GM23338 (cell line): Measurements from ENCODE around the gene IGSF8. TPM values are rescaled to one million over a fixed set of nuclear protein-coding genes. Genes with fewer than 3 reads are reported as not detected.

Source experiments
- ATAC-seq: fragments of 200-7000 bp; cut with Tn5 transposase; 3 replicates; pipeline ENCODE4 v1.9.1; 2020
- DNase-seq: peaks from one replicate; pipeline ENCODE4 v3.0.0-alpha.2; 2015; ENCODE audit warnings: low spot score
- H2AFZ ChIP-seq: fragments of 200-600 bp; sonication (generic); 2 replicates; pipeline ENCODE4 v1.8.0; 2016; ENCODE audit warnings: antibody characterized with exemption, mild to moderate bottlenecking, moderate library complexity
- H3F3A ChIP-seq: fragments of 200-600 bp; sonication (generic); replicated peaks from 2 replicates; pipeline ENCODE4 v1.8.0; 2017; ENCODE audit warnings: antibody characterized with exemption, mixed run types, low read depth
- H3K27ac ChIP-seq: fragments of 200-600 bp; sonication (generic); 2 replicates; pipeline ENCODE4 v1.6.1; 2016; ENCODE audit warnings: low read depth
- H3K27me3 ChIP-seq: fragments of 200-600 bp; sonication (generic); 2 replicates; pipeline ENCODE4 v1.8.0; 2016; ENCODE audit warnings: mild to moderate bottlenecking, mixed run types, moderate library complexity; ENCODE audit not compliant: insufficient read depth
- H3K36me3 ChIP-seq: fragments of 200-600 bp; sonication (generic); 2 replicates; pipeline ENCODE4 v1.8.0; 2016; ENCODE audit warnings: mild to moderate bottlenecking; ENCODE audit not compliant: insufficient read depth
- H3K4me1 ChIP-seq: fragments of 200-600 bp; sonication (generic); 2 replicates; pipeline ENCODE4 v1.8.0; 2016; ENCODE audit warnings: mild to moderate bottlenecking, moderate library complexity; ENCODE audit not compliant: insufficient read depth
- H3K4me2 ChIP-seq: fragments of 200-600 bp; sonication (generic); 2 replicates; pipeline ENCODE4 v1.7.1; 2017; ENCODE audit warnings: mixed run types
- H3K4me3 ChIP-seq: fragments of 200-600 bp; sonication (generic); 2 replicates; pipeline ENCODE4 v1.6.1; 2016; ENCODE audit warnings: mixed run types
- H3K79me2 ChIP-seq: fragments of 200-600 bp; sonication (generic); replicated peaks from 2 replicates; pipeline ENCODE4 v1.8.0; 2017; ENCODE audit warnings: mild to moderate bottlenecking; ENCODE audit not compliant: insufficient read depth
- H3K9me2 ChIP-seq: fragments of 200-600 bp; sonication (generic); 2 replicates; pipeline ENCODE4 v1.8.0; 2017; ENCODE audit not compliant: insufficient read depth
- H4K20me1 ChIP-seq: fragments of 200-600 bp; sonication (generic); replicated peaks from 2 replicates; pipeline ENCODE4 v1.8.0; 2017; ENCODE audit warnings: mild to moderate bottlenecking; ENCODE audit not compliant: insufficient read depth
- H3K27ac Mint-ChIP-seq: 2 replicates; pipeline ENCODE4 v1.8.0; 2020; ENCODE audit warnings: inconsistent platforms, mild to moderate bottlenecking, moderate library complexity, mixed read lengths
- H3K27me3 Mint-ChIP-seq: 3 replicates; pipeline ENCODE4 v1.8.0; 2022; ENCODE audit warnings: low read depth, mild to moderate bottlenecking, moderate library complexity, mixed read lengths, inconsistent platforms; ENCODE audit not compliant: insufficient read depth, poor library complexity
- H3K36me3 Mint-ChIP-seq: 3 replicates; pipeline ENCODE4 v1.8.0; 2021; ENCODE audit warnings: low read depth, mild to moderate bottlenecking, inconsistent platforms, moderate library complexity, mixed read lengths
- H3K4me1 Mint-ChIP-seq: 3 replicates; pipeline ENCODE4 v1.8.0; 2020; ENCODE audit warnings: mild to moderate bottlenecking, inconsistent platforms, mixed read lengths
- H3K4me3 Mint-ChIP-seq: 3 replicates; pipeline ENCODE4 v1.8.0; 2021; ENCODE audit warnings: moderate library complexity, mild to moderate bottlenecking, inconsistent platforms, mixed read lengths
- H3K9me3 Mint-ChIP-seq: 3 replicates; pipeline ENCODE4 v1.8.0; 2020; ENCODE audit warnings: moderate library complexity, mild to moderate bottlenecking, inconsistent platforms, mixed read lengths
- CTCF ChIP-seq, 2 experiments: fragments of 200-600 bp in 1 of 2; sonication (generic) in 1 of 2; conservative IDR thresholded peaks; 2 replicates each; pipeline versions ENCODE4 v1.5.1 to v1.6.1; 2016 to 2017; ENCODE audit warnings: antibody characterized with exemption in 2 of 2, low read depth in 2 of 2, mild to moderate bottlenecking in 2 of 2, moderate library complexity in 1 of 2
- EZH2 ChIP-seq: fragments of 200-600 bp; sonication (generic); IDR thresholded peaks from one replicate; pipeline ENCODE4 v1.8.0; 2017; ENCODE audit warnings: antibody characterized with exemption, mild to moderate bottlenecking, low read depth; ENCODE audit not compliant: unreplicated experiment
- JUNB ChIP-seq: IDR thresholded peaks from one replicate; pipeline ENCODE4 v1.6.1; 2016; ENCODE audit warnings: antibody characterized with exemption; ENCODE audit not compliant: unreplicated experiment
- POLR2AphosphoS5 ChIP-seq: IDR thresholded peaks from 2 replicates; pipeline ENCODE4 v1.6.1; 2016; ENCODE audit warnings: antibody characterized with exemption, low read depth
- STAT1 ChIP-seq: IDR thresholded peaks from one replicate; pipeline ENCODE4 v1.6.1; 2016; ENCODE audit warnings: antibody characterized with exemption; ENCODE audit not compliant: unreplicated experiment
- ZNF114 ChIP-seq: fragments of 250-450 bp; sonication (Bioruptor Pico); IDR thresholded peaks from 2 replicates; pipeline ENCODE4 v1.5.0; 2020; ENCODE audit warnings: mild to moderate bottlenecking, moderate library complexity
- ZNF331 ChIP-seq: fragments of 250-450 bp; sonication (Bioruptor Pico); IDR thresholded peaks from 2 replicates; pipeline ENCODE4 v1.5.0; 2020; ENCODE audit warnings: low read depth, mild to moderate bottlenecking, moderate library complexity
- ZNF462 ChIP-seq: fragments of 250-450 bp; sonication (Bioruptor Pico); IDR thresholded peaks from 2 replicates; pipeline ENCODE4 v1.5.0; 2020; ENCODE audit warnings: mild to moderate bottlenecking, moderate library complexity
- polyA plus RNA-seq: library from polyadenylated mRNA; unstranded; fragments of >200 nt; fragmentation: Nextera tagmentation; extraction: Ambion mirVana; gene quantifications from 2 replicates; pipeline ENCODE4 v1.2.1, GENCODE V29; 2016
- total RNA-seq: library from RNA; depleted of rRNA; stranded (reverse); fragments of >200 nt; shearing (Covaris generic); gene quantifications from 2 replicates; pipeline ENCODE4 v1.2.3, GENCODE V29; 2014
- TF ChIP-seq, protein P1 (sequence below): IDR thresholded peaks from 2 replicates; pipeline ENCODE4 v1.6.1; 2016; ENCODE audit warnings: antibody characterized with exemption
- TF ChIP-seq, protein P2 (sequence below): IDR thresholded peaks from one replicate; pipeline ENCODE4 v1.6.1; 2018; ENCODE audit warnings: antibody characterized with exemption; ENCODE audit not compliant: unreplicated experiment

Gene IGSF8
- total and polyA plus RNA-seq, 2 experiments from 2014 or later, result 38.4 to 120 TPM

DNA sequence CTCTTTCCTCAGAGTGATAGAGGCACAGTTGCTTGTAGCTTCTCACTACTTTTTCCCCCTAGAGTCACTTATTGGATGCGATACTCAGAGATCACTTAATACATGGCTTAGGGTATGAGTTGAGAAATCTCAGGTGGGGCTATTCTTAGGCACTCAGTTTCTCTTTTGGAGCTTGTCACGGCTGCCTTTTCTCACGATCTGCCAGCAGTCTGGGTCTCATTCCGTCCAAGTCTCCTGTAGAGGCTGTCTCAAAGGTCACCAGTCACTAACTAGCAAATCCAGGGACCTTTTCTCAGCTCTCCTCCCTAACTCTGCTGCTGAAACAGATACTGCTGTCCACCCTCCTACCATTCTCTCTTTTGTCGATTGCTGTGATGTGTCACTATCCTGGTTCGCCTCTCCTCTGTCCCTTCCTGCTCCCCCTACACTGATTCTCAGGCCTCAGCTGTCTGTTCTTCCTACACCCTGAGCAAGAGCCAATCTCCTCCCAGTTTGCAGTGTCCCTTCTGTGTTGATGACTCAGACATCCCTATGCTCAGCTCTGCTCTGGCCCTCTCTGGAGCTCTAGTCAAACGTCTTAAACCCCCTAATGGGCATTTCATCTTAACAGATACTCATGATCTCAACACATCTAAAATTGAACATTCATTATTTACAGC lies 29.6 kb upstream of the IGSF8 start (continued):
- no peak for TF ChIP-seq POLR2AphosphoS5

GRCh38 chr1:160127381-160127780 lies 29.0 kb upstream of the IGSF8 start:
- no peak for TF ChIP-seq STAT1
- TF ChIP-seq POLR2AphosphoS5, result no peak
- TF ChIP-seq ZNF114 (CRISPR knock-in tag), result no peak
- no peak for TF ChIP-seq JUNB
- TF ChIP-seq, protein P1, sequence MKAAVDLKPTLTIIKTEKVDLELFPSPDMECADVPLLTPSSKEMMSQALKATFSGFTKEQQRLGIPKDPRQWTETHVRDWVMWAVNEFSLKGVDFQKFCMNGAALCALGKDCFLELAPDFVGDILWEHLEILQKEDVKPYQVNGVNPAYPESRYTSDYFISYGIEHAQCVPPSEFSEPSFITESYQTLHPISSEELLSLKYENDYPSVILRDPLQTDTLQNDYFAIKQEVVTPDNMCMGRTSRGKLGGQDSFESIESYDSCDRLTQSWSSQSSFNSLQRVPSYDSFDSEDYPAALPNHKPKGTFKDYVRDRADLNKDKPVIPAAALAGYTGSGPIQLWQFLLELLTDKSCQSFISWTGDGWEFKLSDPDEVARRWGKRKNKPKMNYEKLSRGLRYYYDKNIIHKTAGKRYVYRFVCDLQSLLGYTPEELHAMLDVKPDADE, result no peak
- TF ChIP-seq EZH2, result no peak
- no peak for TF ChIP-seq ZNF331 (CRISPR knock-in tag)
- TF ChIP-seq CTCF (conservative IDR thresholded peaks at IDR 0.05; ENCODE audit: low read depth in 2 of 2), result no peak
- TF ChIP-seq ZNF462 (CRISPR knock-in tag), result no peak
- TF ChIP-seq, protein P2, sequence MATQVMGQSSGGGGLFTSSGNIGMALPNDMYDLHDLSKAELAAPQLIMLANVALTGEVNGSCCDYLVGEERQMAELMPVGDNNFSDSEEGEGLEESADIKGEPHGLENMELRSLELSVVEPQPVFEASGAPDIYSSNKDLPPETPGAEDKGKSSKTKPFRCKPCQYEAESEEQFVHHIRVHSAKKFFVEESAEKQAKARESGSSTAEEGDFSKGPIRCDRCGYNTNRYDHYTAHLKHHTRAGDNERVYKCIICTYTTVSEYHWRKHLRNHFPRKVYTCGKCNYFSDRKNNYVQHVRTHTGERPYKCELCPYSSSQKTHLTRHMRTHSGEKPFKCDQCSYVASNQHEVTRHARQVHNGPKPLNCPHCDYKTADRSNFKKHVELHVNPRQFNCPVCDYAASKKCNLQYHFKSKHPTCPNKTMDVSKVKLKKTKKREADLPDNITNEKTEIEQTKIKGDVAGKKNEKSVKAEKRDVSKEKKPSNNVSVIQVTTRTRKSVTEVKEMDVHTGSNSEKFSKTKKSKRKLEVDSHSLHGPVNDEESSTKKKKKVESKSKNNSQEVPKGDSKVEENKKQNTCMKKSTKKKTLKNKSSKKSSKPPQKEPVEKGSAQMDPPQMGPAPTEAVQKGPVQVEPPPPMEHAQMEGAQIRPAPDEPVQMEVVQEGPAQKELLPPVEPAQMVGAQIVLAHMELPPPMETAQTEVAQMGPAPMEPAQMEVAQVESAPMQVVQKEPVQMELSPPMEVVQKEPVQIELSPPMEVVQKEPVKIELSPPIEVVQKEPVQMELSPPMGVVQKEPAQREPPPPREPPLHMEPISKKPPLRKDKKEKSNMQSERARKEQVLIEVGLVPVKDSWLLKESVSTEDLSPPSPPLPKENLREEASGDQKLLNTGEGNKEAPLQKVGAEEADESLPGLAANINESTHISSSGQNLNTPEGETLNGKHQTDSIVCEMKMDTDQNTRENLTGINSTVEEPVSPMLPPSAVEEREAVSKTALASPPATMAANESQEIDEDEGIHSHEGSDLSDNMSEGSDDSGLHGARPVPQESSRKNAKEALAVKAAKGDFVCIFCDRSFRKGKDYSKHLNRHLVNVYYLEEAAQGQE, result no peak
- Histone ChIP-seq H3K9me2 (no peaks in the 10 kb centered on the region), H3K36me3 (no peaks in the 10 kb centered on the region), H3K27me3 (no peaks in the 10 kb centered on the region), H4K20me1 (no peaks in the 10 kb centered on the region), H3K4me3 (no peak overlapping the region), H3K4me1 (no peaks in the 10 kb centered on the region), H3K79me2 (no peaks in the 10 kb centered on the region), H3K4me2 (no peak overlapping the region), H3F3A (no peaks in the 10 kb centered on the region), H2AFZ (no peak overlapping the region), H3K27ac (no peak overlapping the region)
- H3K27me3 Mint-ChIP-seq, result peaks cover 1% of the 10 kb centered on the region
- DNase-seq (no peak), ATAC-seq (no peak)
- H3K4me3 Mint-ChIP-seq, result no peak overlapping the region
- peaks cover 16% of the 10 kb centered on the region for H3K4me1 Mint-ChIP-seq
- peaks cover 92% of the 10 kb centered on the region for H3K36me3 Mint-ChIP-seq
- no peaks in the 10 kb centered on the region for H3K9me3 Mint-ChIP-seq
- H3K27ac Mint-ChIP-seq, result no peak overlapping the region
